ENCODE results near the gene SPRYD3. TPM values are rescaled to one million over a fixed set of nuclear protein-coding genes. Genes with fewer than 3 reads are reported as not detected.
"Not testable (repeated sequence)": the region's sequence is repeated elsewhere in the genome, so short reads cannot be mapped to it uniquely, and the experiment has no call there.

SPRYD3 gene
- total RNA-seq, 1 donor from 2014 or later = 30.6 TPM

- DNase-seq (ENCODE audit: low read depth) = no peak
Observed at GRCh38 chr12:53101931-53102781, 23.0 kb upstream of the SPRYD3 start.

- DNase-seq (ENCODE audit: low read depth) = no peak
Observed at GRCh38 chr12:53101266-53101665, 22.1 kb upstream of the SPRYD3 start.

- no peak for DNase-seq (ENCODE audit: low read depth)
Observed at GRCh38 chr12:53100466-53101151, 21.4 kb upstream of the SPRYD3 start.

DNA sequence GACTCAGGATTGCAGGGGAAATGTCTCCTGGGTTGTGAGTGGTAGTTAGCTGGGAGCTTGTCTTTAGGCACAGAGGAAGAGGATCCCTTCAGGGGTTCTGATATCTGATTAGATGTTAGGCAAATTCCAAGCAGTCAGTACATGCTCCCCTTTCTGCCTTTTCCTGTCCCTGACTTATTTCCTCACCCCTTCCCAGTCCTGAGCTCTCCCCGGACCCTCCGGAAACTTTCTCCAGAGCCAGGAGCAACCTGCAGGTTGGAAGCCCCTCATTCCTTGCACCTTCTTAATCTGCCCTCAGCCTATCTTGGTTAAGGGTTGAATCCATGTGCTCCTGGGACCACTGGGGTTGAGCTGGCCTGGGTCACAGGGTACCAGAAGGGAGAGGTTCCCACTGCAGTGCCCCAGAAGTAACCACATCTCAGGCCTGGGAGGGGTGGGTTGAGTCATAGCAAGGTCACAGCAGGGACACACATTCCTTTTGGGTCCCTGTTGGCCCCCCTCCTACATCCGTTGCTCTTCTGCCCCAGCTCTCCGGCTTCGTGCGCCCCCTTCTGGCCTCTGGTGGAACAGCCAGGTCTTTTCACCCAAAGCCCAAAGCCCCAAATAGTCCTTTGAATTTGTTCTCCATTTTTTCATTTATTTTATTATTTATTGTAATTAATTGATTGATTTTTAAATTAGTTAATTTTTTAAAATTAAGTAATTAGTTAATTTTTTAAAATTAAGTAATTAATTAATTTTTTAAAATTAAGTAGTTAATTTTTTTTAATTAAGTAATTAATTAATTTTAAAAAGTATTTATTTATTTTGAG lies 20.1 kb upstream of the SPRYD3 start:
- DNase-seq (ENCODE audit: low read depth) = peak; percentile 83

DNA sequence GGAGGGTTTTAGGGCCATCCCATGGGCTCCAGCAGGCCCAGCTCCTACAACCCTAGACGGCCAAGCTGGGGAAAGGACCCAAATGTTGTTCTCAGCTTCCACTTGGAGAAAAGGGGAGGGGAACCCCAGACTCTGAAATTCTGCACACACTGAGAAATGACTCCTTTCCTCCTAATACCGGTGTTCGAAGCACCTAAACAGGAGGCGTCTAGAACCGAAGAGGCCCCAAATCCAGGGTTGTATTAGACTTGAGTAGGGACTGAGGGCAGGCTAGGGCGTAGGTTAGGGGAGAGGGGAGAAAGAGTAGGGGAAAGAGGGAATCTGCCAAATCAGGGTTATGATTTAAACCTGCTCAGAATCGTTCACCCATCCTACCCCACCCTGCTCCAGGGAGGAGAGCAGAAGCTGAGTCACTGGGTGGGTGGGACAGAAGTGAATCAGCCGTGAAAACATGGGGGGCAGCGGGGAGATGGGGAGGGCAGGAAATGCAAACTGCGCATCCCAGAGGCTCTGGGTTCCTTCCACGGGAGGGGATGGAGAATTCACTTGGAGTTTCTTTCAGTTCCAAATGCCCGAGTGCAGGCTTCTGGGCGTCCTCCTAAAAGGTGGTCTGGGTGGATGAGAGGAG lies 19.3 kb upstream of the SPRYD3 start:
- DNase-seq (ENCODE audit: low read depth) = no peak

- no peak for DNase-seq (ENCODE audit: low read depth)
Observed at GRCh38 chr12:53097564-53098353, 18.6 kb upstream of the SPRYD3 start, which contains the start of gene IGFBP6. IGFBP6 (plus strand) TSS chr12:53097667; CDS start chr12:53097718, 51 bp downstream.

GRCh38 chr12:53097207-53097563 lies 18.0 kb upstream of the SPRYD3 start:
- no peak for DNase-seq (ENCODE audit: low read depth)

GRCh38 chr12:53096759-53097158 lies 17.6 kb upstream of the SPRYD3 start:
- DNase-seq (ENCODE audit: low read depth) = no peak

- DNase-seq (ENCODE audit: low read depth) = no peak
Observed at GRCh38 chr12:53096089-53096741, 17.0 kb upstream of the SPRYD3 start.

DNA sequence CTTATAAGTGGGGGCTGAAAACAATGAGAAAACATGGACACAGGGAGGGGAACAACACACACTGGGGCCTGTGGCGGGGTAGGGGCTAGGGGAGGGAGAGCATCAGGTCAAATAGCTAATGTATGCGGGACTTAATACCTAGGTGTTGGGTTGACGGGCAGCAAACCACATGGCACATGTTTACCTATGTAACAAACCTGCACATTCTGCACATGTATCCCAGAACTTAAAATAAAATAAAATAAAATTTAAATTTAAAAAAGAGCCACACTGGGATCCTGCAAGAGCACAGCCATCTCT lies 16.4 kb upstream of the SPRYD3 start:
- not testable (repeated sequence) for DNase-seq (ENCODE audit: low read depth)

DNA sequence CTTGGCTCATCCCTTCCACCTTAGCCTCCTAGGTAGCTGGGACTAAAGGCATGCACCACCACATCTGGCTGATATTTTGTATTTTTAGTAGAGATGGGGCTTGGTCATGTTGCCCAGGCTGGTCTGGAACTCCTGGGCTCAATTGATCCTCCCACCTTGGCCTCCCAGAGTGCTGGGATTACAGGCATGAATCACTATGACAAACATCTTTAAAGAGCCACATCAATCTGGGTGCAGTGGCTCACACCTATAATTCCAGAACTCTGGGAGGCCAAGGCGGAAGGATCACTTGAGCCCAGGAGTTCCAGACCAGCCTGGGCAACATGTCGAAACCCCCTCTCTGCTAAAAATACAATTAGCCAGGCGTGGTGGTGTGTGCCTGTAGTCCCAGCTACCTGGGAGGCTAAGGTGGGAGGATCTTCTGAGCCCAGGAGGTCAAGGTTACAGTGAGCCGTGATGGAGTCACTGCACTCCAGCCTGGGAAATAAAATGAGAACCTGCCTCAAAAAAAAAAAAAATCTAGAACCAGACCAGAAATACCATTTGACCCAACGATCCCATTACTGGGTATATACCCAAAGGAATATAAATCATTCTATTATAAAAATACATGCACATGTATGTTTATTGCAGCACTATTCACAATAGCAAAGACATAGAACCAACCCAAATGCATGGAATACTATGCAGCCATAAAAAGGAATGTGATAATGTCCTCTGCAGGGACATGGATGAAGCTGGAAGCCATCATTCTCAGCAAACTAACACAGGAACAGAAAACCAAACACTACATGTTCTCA lies 15.8 kb upstream of the SPRYD3 start:
- not testable (repeated sequence) for DNase-seq (ENCODE audit: low read depth)

- DNase-seq (ENCODE audit: low read depth) = no peak
Observed at GRCh38 chr12:53094394-53094787, 15.2 kb upstream of the SPRYD3 start.

DNA sequence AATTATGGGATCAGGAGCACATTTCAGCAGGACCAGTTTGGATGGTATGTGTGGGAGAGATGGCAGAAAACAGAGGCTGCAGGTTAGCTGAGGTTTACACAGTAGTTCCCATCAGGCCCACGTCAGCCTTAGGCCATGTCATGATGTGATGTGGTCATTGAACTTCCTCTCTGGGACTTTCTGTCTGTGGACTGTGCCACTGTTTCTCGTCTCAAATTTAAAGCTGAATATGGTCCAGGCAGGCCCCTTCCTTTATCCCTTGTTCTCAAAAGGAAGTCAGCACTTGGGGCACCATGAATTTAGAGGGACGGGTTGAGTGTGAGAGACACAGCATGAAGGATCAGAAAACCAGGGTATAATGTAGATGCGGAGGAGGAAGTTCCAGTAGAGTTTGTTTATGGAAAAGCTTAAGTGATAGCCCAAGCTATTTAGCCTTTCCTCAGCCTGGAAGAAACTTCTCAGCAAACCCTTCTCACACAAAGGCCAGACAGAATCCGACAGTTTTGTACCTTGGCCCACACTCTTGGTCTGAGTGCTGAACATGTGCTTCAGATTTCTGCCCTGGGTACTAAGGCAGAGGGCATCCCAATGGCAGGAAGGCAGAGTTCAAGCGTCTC lies 14.7 kb upstream of the SPRYD3 start:
- no peak for DNase-seq (ENCODE audit: low read depth)

DNA sequence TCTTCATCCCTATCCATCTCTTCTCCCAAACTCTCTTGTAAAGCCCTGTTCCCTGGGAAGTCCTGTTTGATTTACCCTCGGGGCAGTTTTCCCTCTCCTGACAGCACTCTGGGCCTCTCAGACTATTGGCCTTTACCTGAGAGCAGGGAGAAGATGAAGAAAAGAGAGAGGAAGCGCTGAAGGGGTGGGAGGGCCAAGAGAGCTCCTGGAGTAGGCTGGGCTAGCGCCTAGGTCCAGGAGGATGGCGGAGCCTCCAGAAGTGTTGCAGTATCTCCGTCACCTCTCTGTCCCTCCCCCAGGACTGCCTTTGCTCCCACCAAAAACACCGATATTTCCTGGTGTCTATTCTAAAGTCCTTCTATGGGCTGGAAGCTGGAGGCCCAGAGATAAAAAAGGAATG lies 12.6 kb upstream of the SPRYD3 start:
- DNase-seq (ENCODE audit: low read depth) = no peak

- DNase-seq (ENCODE audit: low read depth) = no peak
Observed at GRCh38 chr12:53090554-53090953, 11.4 kb upstream of the SPRYD3 start.

DNA sequence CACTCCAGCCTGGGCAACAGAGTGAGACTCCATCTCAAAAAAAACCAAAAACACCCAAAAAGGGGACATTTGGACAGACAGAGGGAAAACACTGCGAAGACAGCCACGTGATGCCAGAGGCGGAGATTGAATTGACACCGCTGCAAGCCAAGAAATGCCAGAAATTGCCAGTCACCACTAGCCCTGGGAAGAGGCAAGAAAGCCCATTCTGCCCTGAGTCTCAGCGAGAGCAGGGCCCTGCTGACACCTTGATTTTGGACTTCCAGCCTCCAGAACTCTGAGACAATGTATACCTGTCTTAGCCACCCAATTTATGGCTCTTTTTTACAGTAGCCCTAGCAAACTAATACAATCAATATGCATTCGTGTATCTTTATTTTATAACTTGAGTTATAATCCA lies 10.9 kb upstream of the SPRYD3 start:
- DNase-seq (ENCODE audit: low read depth) = no peak

GRCh38 chr12:53086361-53086760 lies 7.2 kb upstream of the SPRYD3 start:
- no peak for DNase-seq (ENCODE audit: low read depth)

- no peak for DNase-seq (ENCODE audit: low read depth)
Observed at GRCh38 chr12:53082637-53083175, 3.5 kb upstream of the SPRYD3 start.
